ENCODE measurements around the gene GNAS.

The GNAS gene

GRCh38 chr20:58854638-58855471 lies 2.3 kb downstream of the GNAS start:
- no peak for DNase-seq

- DNase-seq, result no peak
Measured at GRCh38 chr20:58855506-58856389, 3.2 kb downstream of the GNAS start.

GRCh38 chr20:58863044-58863790 lies 10.7 kb downstream of the GNAS start:
- DNase-seq, result no peak

- DNase-seq, result no peak
Measured at GRCh38 chr20:58864346-58864745, 11.8 kb downstream of the GNAS start.

GRCh38 chr20:58865843-58866242 lies 13.3 kb downstream of the GNAS start:
- DNase-seq, result no peak

GRCh38 chr20:58867211-58867610 lies 14.7 kb downstream of the GNAS start:
- DNase-seq, result no peak

- peak in 1 of 2 experiments; percentile 45 for DNase-seq
Measured at GRCh38 chr20:58868795-58869194, 16.3 kb downstream of the GNAS start.

GRCh38 chr20:58869662-58870227 lies 17.2 kb downstream of the GNAS start:
- DNase-seq, result no peak

- DNase-seq, result peak; percentile 70 to 76
Measured at GRCh38 chr20:58870293-58871014, 17.9 kb downstream of the GNAS start.

GRCh38 chr20:58871533-58872102 lies 19.1 kb downstream of the GNAS start:
- no peak for DNase-seq

- no peak for DNase-seq
Measured at GRCh38 chr20:58874469-58874868, 22.0 kb downstream of the GNAS start.

GRCh38 chr20:58875111-58875510 lies 22.6 kb downstream of the GNAS start:
- no peak for DNase-seq

- no peak for DNase-seq
Measured at GRCh38 chr20:58875541-58876134, 23.1 kb downstream of the GNAS start.

- DNase-seq, result no peak
Measured at GRCh38 chr20:58876437-58876836, 23.9 kb downstream of the GNAS start.

GRCh38 chr20:58877050-58877975 lies 24.8 kb downstream of the GNAS start:
- DNase-seq, result peak in 1 of 2 experiments; percentile 57

GRCh38 chr20:58877976-58878360 lies 25.5 kb downstream of the GNAS start:
- DNase-seq, result no peak

- no peak for DNase-seq
Measured at GRCh38 chr20:58878399-58878798, 25.9 kb downstream of the GNAS start.

GRCh38 chr20:58880441-58880840 lies 27.9 kb downstream of the GNAS start:
- no peak for DNase-seq

- no peak for DNase-seq
Measured at GRCh38 chr20:58880994-58881752, 28.7 kb downstream of the GNAS start.
